Measurements from ENCODE around the gene NARF.

GRCh38 chr17:82470065-82470464 lies 11.5 kb downstream of the NARF start:
- TF ChIP-seq, protein P1, sequence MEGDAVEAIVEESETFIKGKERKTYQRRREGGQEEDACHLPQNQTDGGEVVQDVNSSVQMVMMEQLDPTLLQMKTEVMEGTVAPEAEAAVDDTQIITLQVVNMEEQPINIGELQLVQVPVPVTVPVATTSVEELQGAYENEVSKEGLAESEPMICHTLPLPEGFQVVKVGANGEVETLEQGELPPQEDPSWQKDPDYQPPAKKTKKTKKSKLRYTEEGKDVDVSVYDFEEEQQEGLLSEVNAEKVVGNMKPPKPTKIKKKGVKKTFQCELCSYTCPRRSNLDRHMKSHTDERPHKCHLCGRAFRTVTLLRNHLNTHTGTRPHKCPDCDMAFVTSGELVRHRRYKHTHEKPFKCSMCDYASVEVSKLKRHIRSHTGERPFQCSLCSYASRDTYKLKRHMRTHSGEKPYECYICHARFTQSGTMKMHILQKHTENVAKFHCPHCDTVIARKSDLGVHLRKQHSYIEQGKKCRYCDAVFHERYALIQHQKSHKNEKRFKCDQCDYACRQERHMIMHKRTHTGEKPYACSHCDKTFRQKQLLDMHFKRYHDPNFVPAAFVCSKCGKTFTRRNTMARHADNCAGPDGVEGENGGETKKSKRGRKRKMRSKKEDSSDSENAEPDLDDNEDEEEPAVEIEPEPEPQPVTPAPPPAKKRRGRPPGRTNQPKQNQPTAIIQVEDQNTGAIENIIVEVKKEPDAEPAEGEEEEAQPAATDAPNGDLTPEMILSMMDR (IDR thresholded peaks at IDR 0.05; ENCODE audit: insufficient read depth, low read length, poor library complexity, severe bottlenecking) = no peak
- no peak for TF ChIP-seq EZH2phosphoT487 (conservative IDR thresholded peaks at IDR 0.05; ENCODE audit: low read length)

Measured in SU-DHL-6 (cell line).